A549 (cell line): ENCODE measurements around the gene DEUP1. TPM values are rescaled to one million over a fixed set of nuclear protein-coding genes. Genes with fewer than 3 reads are reported as not detected.

Source experiments
- ATAC-seq, 2 experiments: fragments of 200-7000 bp in 1 of 2; fragments of >200 bp in 1 of 2; cut with Nextera tagmentation in 1 of 2; cut with Tn5 transposase in 1 of 2; 3 replicates each; pipeline versions ENCODE4 v1.8.0 to v1.9.1; 2018 to 2020; ENCODE audit warnings: mild to moderate bottlenecking in 1 of 2, moderate library complexity in 1 of 2
- CTCF ChIA-PET: fragments of 300-600 bp; sonication (Branson Sonifier 250); formaldehyde crosslinking; extraction: SDS; loops from one replicate; lab custom pipeline; 2021; ENCODE audit warnings: antibody characterized with exemption, inconsistent platforms; lab: Yijun Ruan, JAX
- POLR2A ChIA-PET: fragments of 350-600 bp; formaldehyde crosslinking; extraction: SDS; loops from one replicate; lab custom pipeline; 2021; ENCODE audit warnings: antibody characterized with exemption, inconsistent platforms; lab: Yijun Ruan, JAX
- DNase-seq, 2 experiments: peaks; one replicate each; pipeline versions ENCODE4 v3.0.0 to v3.0.0-alpha.2; 2011 to 2016; ENCODE audit warnings: low read depth in 1 of 2, low spot score in 1 of 2
- FAIRE-seq: peaks from 2 replicates; lab custom pipeline; 2011; peaks lifted over from hg19 to GRCh38; lab: Jason Lieb, UNC
- H3K27ac ChIP-seq, 2 experiments: fragments of >200 bp; sonication (Bioruptor Twin); formaldehyde crosslinking; 3 replicates each; pipeline ENCODE4 v1.5.1; 2016 to 2017
- H3K4me1 ChIP-seq: fragments of >200 bp; sonication (Bioruptor Twin); formaldehyde crosslinking; 3 replicates; pipeline ENCODE4 v1.6.1; 2016
- H3K4me2 ChIP-seq: fragments of >200 bp; sonication (Bioruptor Twin); formaldehyde crosslinking; 3 replicates; pipeline ENCODE4 v1.6.1; 2016
- H3K4me3 ChIP-seq: fragments of >200 bp; sonication (Bioruptor Twin); formaldehyde crosslinking; 3 replicates; pipeline ENCODE4 v1.5.1; 2016
- H3K9me3 ChIP-seq: fragments of >200 bp; sonication (Bioruptor Twin); formaldehyde crosslinking; 3 replicates; pipeline ENCODE4 v1.6.1; 2016
- BHLHE40 ChIP-seq: IDR thresholded peaks from 2 replicates; pipeline ENCODE4 v1.6.1; 2012; ENCODE audit warnings: low read depth, low read length, inconsistent platforms
- CHD2 ChIP-seq: fragments of 150-350 bp; IDR thresholded peaks from 2 replicates; pipeline ENCODE4 v1.6.1; 2014; ENCODE audit warnings: low read length; ENCODE audit not compliant: partially characterized antibody
- CTCF ChIP-seq: fragments of >200 bp; sonication (Bioruptor Twin); formaldehyde crosslinking; IDR thresholded peaks from 3 replicates; pipeline ENCODE4 v1.5.1; 2016
- EHMT2 ChIP-seq: fragments of 200-600 bp; sonication (generic); IDR thresholded peaks from 2 replicates; pipeline ENCODE4 v1.6.1; 2016; ENCODE audit warnings: antibody characterized with exemption, low read depth, mild to moderate bottlenecking, moderate library complexity
- EP300 ChIP-seq, 2 experiments: fragments of >200 bp; sonication (Bioruptor Twin); formaldehyde crosslinking; IDR thresholded peaks; 2 replicates in 1 of 2; 3 replicates in 1 of 2; pipeline ENCODE4 v1.6.1; 2016 to 2017
- HEYL ChIP-seq: fragments of 250-450 bp; sonication (Bioruptor Pico); IDR thresholded peaks from 2 replicates; pipeline ENCODE4 v1.8.0; 2021; ENCODE audit warnings: mild to moderate bottlenecking, moderate library complexity
- HOXB13 ChIP-seq: fragments of 250-450 bp; sonication (Bioruptor Pico); IDR thresholded peaks from 2 replicates; pipeline ENCODE4 v1.5.0; 2020; ENCODE audit warnings: low read depth, mild to moderate bottlenecking, moderate library complexity
- KDM5A ChIP-seq: fragments of 200-600 bp; sonication (generic); IDR thresholded peaks from 2 replicates; pipeline ENCODE4 v1.6.1; 2016; ENCODE audit warnings: antibody characterized with exemption, mild to moderate bottlenecking
- MAFK ChIP-seq: fragments of 450-650 bp; IDR thresholded peaks from 2 replicates; pipeline ENCODE4 v1.6.1; 2014; ENCODE audit not compliant: partially characterized antibody
- MAZ ChIP-seq: fragments of 150-350 bp; IDR thresholded peaks from 2 replicates; pipeline ENCODE4 v1.6.1; 2014; ENCODE audit warnings: antibody characterized with exemption, low read depth, low read length, borderline replicate concordance
- NFE2L2 ChIP-seq: fragments of 150-350 bp; conservative IDR thresholded peaks from 2 replicates; pipeline ENCODE4 v1.6.1; 2014; ENCODE audit warnings: low read length
- NPAS2 ChIP-seq: fragments of 250-450 bp; sonication (Bioruptor Pico); IDR thresholded peaks from 2 replicates; pipeline ENCODE4 v1.8.0; 2022; ENCODE audit warnings: mild to moderate bottlenecking, moderate library complexity, borderline replicate concordance
- PHF8 ChIP-seq: fragments of 200-600 bp; sonication (generic); IDR thresholded peaks from 2 replicates; pipeline ENCODE4 v1.6.1; 2016; ENCODE audit warnings: low read depth, mild to moderate bottlenecking, antibody characterized with exemption, moderate library complexity, borderline replicate concordance
- POLR2A ChIP-seq: IDR thresholded peaks from 2 replicates; pipeline ENCODE4 v1.6.1; 2012; ENCODE audit warnings: mild to moderate bottlenecking, low read length
- RAD21 ChIP-seq, 2 experiments: fragments of >200 bp in 1 of 2; sonication (Bioruptor Twin) in 1 of 2; formaldehyde crosslinking in 1 of 2; IDR thresholded peaks in 1 of 2; conservative IDR thresholded peaks in 1 of 2; 2 replicates in 1 of 2; 3 replicates in 1 of 2; pipeline ENCODE4 v1.6.1; 2012 to 2018; ENCODE audit warnings: inconsistent platforms in 1 of 2
- SMC3 ChIP-seq: fragments of >200 bp; sonication (Bioruptor Twin); formaldehyde crosslinking; IDR thresholded peaks from 3 replicates; pipeline ENCODE4 v1.6.1; 2018; ENCODE audit warnings: inconsistent platforms
- ZFP36 ChIP-seq: fragments of 450-650 bp; IDR thresholded peaks from 2 replicates; pipeline ENCODE4 v1.6.1; 2014; ENCODE audit warnings: borderline replicate concordance; ENCODE audit not compliant: partially characterized antibody
- WGBS: methylation state at CpG from one replicate; pipeline ENCODE4 v1.1.6; 2017; ENCODE audit errors: missing lambda C conversion rate; 5-methylcytosine and 5-hydroxymethylcytosine counted together
- polyA plus RNA-seq, 4 experiments: library from polyadenylated mRNA; depleted of rRNA in 3 of 4; stranded (reverse); fragments of >200 nt; fragmentation: RNase III in 1 of 4; extraction: RNeasy Plus Mini Kit Qiagen cat#74134 plus additional on column Dnase treatment in 1 of 4; gene quantifications; 2 replicates in 3 of 4; 3 replicates in 1 of 4; pipeline ENCODE4 v1.2.3, GENCODE V29; 2011 to 2017
- TF ChIP-seq, protein P1 (sequence below): IDR thresholded peaks from 2 replicates; pipeline ENCODE4 v1.6.1; 2012
- TF ChIP-seq, protein P2 (sequence below): fragments of 250-450 bp; sonication (Bioruptor Pico); IDR thresholded peaks from 2 replicates; pipeline ENCODE4 v1.5.0; 2021; ENCODE audit warnings: mild to moderate bottlenecking, moderate library complexity, borderline replicate concordance
- TF ChIP-seq, protein P3 (sequence below): fragments of >200 bp; sonication (Bioruptor Twin); formaldehyde crosslinking; IDR thresholded peaks from 3 replicates; pipeline ENCODE4 v1.6.1; 2016

The DEUP1 gene
- polyA plus RNA-seq, 2 of the 4 experiments (the other 2 are of a cell fraction), result not detected

DNA sequence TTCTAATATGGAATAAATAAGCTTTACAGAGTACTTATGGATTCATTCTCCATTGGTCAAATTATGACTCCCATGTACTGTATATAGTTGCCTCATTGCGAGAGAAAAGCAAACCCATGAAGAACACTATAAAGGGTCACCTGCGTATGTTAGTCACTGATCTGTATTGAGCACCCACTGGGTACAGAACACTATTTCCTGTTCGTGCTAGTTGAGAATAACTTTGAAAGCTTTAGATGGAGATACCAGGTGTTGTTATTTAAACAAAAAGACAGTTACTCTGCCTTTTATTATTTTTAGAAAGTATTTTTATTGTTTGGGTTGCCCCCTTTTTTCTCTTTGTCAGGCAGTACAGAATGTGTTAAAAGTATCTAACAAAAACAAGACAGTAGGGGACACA lies 79.9 kb downstream of the DEUP1 start:
- no peak overlapping the region for H3K27ac ChIP-seq
- H3K4me3 ChIP-seq, result no peak overlapping the region
- H3K4me2 ChIP-seq, result no peak overlapping the region
- ChIA-PET CTCF (no interaction called here), POLR2A (no interaction called here)
- no peaks in the 10 kb centered on the region for H3K4me1 ChIP-seq
- ATAC-seq, result no peak
- DNase-seq, result no peak
- TF ChIP-seq HEYL (CRISPR knock-in tag) (no peak), ZFP36 (no peak), KDM5A (no peak), CHD2 (no peak), SMC3 (no peak), POLR2A (no peak), EP300 (IDR thresholded peaks at IDR 0.05) (no peak), BHLHE40 (no peak), CTCF (no peak), MAZ (no peak), HOXB13 (CRISPR knock-in tag) (no peak), PHF8 (no peak), NPAS2 (CRISPR knock-in tag) (no peak), RAD21 (conservative IDR thresholded peaks at IDR 0.05 in 1 of 2, IDR thresholded peaks at IDR 0.05 in 1 of 2) (no peak), EHMT2 (no peak)
- TF ChIP-seq, protein P1, sequence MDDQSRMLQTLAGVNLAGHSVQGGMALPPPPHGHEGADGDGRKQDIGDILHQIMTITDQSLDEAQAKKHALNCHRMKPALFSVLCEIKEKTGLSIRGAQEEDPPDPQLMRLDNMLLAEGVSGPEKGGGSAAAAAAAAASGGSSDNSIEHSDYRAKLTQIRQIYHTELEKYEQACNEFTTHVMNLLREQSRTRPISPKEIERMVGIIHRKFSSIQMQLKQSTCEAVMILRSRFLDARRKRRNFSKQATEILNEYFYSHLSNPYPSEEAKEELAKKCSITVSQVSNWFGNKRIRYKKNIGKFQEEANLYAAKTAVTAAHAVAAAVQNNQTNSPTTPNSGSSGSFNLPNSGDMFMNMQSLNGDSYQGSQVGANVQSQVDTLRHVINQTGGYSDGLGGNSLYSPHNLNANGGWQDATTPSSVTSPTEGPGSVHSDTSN, result no peak
- TF ChIP-seq, protein P2, sequence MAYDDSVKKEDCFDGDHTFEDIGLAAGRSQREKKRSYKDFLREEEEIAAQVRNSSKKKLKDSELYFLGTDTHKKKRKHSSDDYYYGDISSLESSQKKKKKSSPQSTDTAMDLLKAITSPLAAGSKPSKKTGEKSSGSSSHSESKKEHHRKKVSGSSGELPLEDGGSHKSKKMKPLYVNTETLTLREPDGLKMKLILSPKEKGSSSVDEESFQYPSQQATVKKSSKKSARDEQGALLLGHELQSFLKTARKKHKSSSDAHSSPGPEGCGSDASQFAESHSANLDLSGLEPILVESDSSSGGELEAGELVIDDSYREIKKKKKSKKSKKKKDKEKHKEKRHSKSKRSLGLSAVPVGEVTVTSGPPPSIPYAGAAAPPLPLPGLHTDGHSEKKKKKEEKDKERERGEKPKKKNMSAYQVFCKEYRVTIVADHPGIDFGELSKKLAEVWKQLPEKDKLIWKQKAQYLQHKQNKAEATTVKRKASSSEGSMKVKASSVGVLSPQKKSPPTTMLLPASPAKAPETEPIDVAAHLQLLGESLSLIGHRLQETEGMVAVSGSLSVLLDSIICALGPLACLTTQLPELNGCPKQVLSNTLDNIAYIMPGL (CRISPR knock-in tag), result no peak
- TF ChIP-seq, protein P3, sequence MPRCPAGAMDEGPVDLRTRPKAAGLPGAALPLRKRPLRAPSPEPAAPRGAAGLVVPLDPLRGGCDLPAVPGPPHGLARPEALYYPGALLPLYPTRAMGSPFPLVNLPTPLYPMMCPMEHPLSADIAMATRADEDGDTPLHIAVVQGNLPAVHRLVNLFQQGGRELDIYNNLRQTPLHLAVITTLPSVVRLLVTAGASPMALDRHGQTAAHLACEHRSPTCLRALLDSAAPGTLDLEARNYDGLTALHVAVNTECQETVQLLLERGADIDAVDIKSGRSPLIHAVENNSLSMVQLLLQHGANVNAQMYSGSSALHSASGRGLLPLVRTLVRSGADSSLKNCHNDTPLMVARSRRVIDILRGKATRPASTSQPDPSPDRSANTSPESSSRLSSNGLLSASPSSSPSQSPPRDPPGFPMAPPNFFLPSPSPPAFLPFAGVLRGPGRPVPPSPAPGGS, result no peak
- TF ChIP-seq, all 56 proteins: peak for 0
- no peaks in the 10 kb centered on the region for H3K9me3 ChIP-seq
- 63% methylated on average over 3 of the region's 3 CpGs for WGBS
- FAIRE-seq, result no peak

GRCh38 chr11:93411705-93412104 lies 81.2 kb downstream of the DEUP1 start:
- H3K27ac ChIP-seq, result no peak overlapping the region
- DNase-seq (no peak), ATAC-seq (no peak)
- CTCF ChIA-PET, result interaction anchor here (1.0 kb wide), 1 partner anchor 23 kb away, joined by 3 read pairs; no protein-coding TSS in a partner anchor
- H3K4me1 ChIP-seq, result no peaks in the 10 kb centered on the region
- H3K9me3 ChIP-seq, result no peaks in the 10 kb centered on the region
- no peak for TF ChIP-seq NFE2L2
- TF ChIP-seq MAFK, result peak; percentile 55
- TF ChIP-seq, all 56 proteins: peak for 1
- no peak overlapping the region for H3K4me3 ChIP-seq
- no peak for FAIRE-seq
- H3K4me2 ChIP-seq, result no peak overlapping the region
- POLR2A ChIA-PET, result no interaction called here
